HepG2 (cell line): ENCODE data around the gene CDC6. TPM values are rescaled to one million over a fixed set of nuclear protein-coding genes. Genes with fewer than 3 reads are reported as not detected.
A peak's percentile ranks its signal among the peaks of the same experiment; 100 is the strongest.

ENCODE experiments used
- ATF3 ChIP-seq: sonication (generic); formaldehyde crosslinking; IDR thresholded peaks from 2 replicates; pipeline ENCODE4 v1.4.0; 2020; ENCODE audit warnings: missing genetic modification reagents
- CAMTA2 ChIP-seq: sonication (generic); formaldehyde crosslinking; IDR thresholded peaks from 2 replicates; pipeline ENCODE4 v1.4.0; 2020; ENCODE audit warnings: mild to moderate bottlenecking, missing genetic modification reagents, borderline replicate concordance
- ELF1 ChIP-seq: sonication (generic); formaldehyde crosslinking; IDR thresholded peaks from 2 replicates; pipeline ENCODE4 v1.4.0; 2020; ENCODE audit warnings: missing genetic modification reagents
- GABPB1 ChIP-seq: IDR thresholded peaks from 2 replicates; pipeline ENCODE4 v1.6.1; 2016; ENCODE audit warnings: mild to moderate bottlenecking, missing genetic modification reagents, moderate library complexity, missing compliant biosample characterization
- HNRNPUL1 ChIP-seq: fragments of 200-400 bp; formaldehyde crosslinking; IDR thresholded peaks from 2 replicates; pipeline ENCODE4 v1.6.1; 2017; ENCODE audit warnings: low read depth, mild to moderate bottlenecking, low read length, moderate library complexity
- KMT2A ChIP-seq: sonication (generic); formaldehyde crosslinking; IDR thresholded peaks from 2 replicates; pipeline ENCODE4 v1.4.0; 2020; ENCODE audit warnings: missing genetic modification reagents
- LRRFIP1 ChIP-seq: sonication (generic); formaldehyde crosslinking; conservative IDR thresholded peaks from 2 replicates; pipeline ENCODE4 v1.4.0; 2020; ENCODE audit warnings: missing genetic modification reagents
- NFIB ChIP-seq: sonication (generic); formaldehyde crosslinking; IDR thresholded peaks from 2 replicates; pipeline ENCODE4 v1.9.0; 2021; ENCODE audit warnings: missing genetic modification reagents, mild to moderate bottlenecking, borderline replicate concordance
- PITX1 ChIP-seq: sonication (generic); formaldehyde crosslinking; IDR thresholded peaks from 2 replicates; pipeline ENCODE4 v1.5.1; 2020; ENCODE audit warnings: mild to moderate bottlenecking, missing genetic modification reagents
- PRPF4 ChIP-seq: fragments of 200-400 bp; formaldehyde crosslinking; IDR thresholded peaks from 2 replicates; pipeline ENCODE4 v1.6.1; 2016; ENCODE audit warnings: low read length, low read depth; ENCODE audit not compliant: poor library complexity, severe bottlenecking
- SKI ChIP-seq: fragments of 450-650 bp; IDR thresholded peaks from one replicate; pipeline ENCODE4 v1.6.1; 2018; ENCODE audit warnings: mild to moderate bottlenecking; ENCODE audit not compliant: partially characterized antibody
- SNAI1 ChIP-seq: sonication (generic); formaldehyde crosslinking; IDR thresholded peaks from 2 replicates; pipeline ENCODE4 v1.5.0; 2020; ENCODE audit warnings: mild to moderate bottlenecking, missing genetic modification reagents, borderline replicate concordance
- ZBTB7A ChIP-seq: sonication (generic); formaldehyde crosslinking; IDR thresholded peaks from 2 replicates; pipeline ENCODE4 v1.8.0; 2022; ENCODE audit warnings: mild to moderate bottlenecking, missing genetic modification reagents
- ZNF124 ChIP-seq: sonication (generic); formaldehyde crosslinking; IDR thresholded peaks from 2 replicates; pipeline ENCODE4 v1.4.0; 2020; ENCODE audit warnings: missing genetic modification reagents
- ZNF263 ChIP-seq: sonication (generic); formaldehyde crosslinking; IDR thresholded peaks from 2 replicates; pipeline ENCODE4 v1.4.0; 2020; ENCODE audit warnings: missing genetic modification reagents
- ZNF431 ChIP-seq: sonication (generic); formaldehyde crosslinking; IDR thresholded peaks from 2 replicates; pipeline ENCODE4 v1.9.0; 2022; ENCODE audit warnings: missing genetic modification reagents, low read depth, mild to moderate bottlenecking, borderline replicate concordance
- ZNF556 ChIP-seq: sonication (generic); formaldehyde crosslinking; IDR thresholded peaks from 2 replicates; pipeline ENCODE4 v1.4.0; 2020; ENCODE audit warnings: mild to moderate bottlenecking, missing genetic modification reagents, borderline replicate concordance
- ZNF609 ChIP-seq: sonication (generic); formaldehyde crosslinking; IDR thresholded peaks from 2 replicates; pipeline ENCODE4 v1.4.0; 2020; ENCODE audit warnings: mild to moderate bottlenecking, missing genetic modification reagents, borderline replicate concordance
- ZNF800 ChIP-seq: sonication (generic); formaldehyde crosslinking; IDR thresholded peaks from 2 replicates; pipeline ENCODE4 v1.4.0; 2020; ENCODE audit warnings: missing genetic modification reagents
- polyA plus RNA-seq, 8 experiments: library from polyadenylated mRNA; depleted of rRNA in 3 of 8; stranded (reverse) in 7 of 8; unstranded in 1 of 8; fragments of >200 nt; fragmentation: Illumina TruSeq in 4 of 8; extraction: Trizol in 4 of 8; gene quantifications; 2 replicates each; pipeline versions ENCODE4 v1.2.1 to v1.2.3, GENCODE V29; 2011 to 2016; ENCODE audit warnings: low read depth in 4 of 8, missing spikeins in 1 of 8, mixed read lengths in 1 of 8; ENCODE audit not compliant: insufficient read depth in 1 of 8
- total RNA-seq, 5 experiments: library from RNA; depleted of rRNA; stranded (reverse); fragments of >200 nt; fragmentation: Illumina TruSeq; extraction: Trizol; gene quantifications; 2 replicates each; pipeline ENCODE4 v1.2.3, GENCODE V29; 2016; ENCODE audit warnings: low read depth in 1 of 5

The CDC6 gene
- total and polyA plus RNA-seq, 2 of the 13 experiments (the other 11 are each of a cell fraction or from before 2014, with no cell fraction given), result 17.4 to 114 TPM

GRCh38 chr17:40287494-40288369 lies at the start of gene CDC6 (continued):
- TF ChIP-seq SKI (no peak), PITX1 (CRISPR knock-in tag) (peak; percentile 16; the same call in 1 of the 2 replicates), ATF3 (CRISPR knock-in tag) (peak; percentile 67), ZBTB7A (peak; percentile 57; the same call in 1 of the 2 replicates), ZNF800 (CRISPR knock-in tag) (no peak), ZNF124 (CRISPR knock-in tag) (peak; percentile 86), PRPF4 (no peak), LRRFIP1 (CRISPR knock-in tag) (peak; percentile 76; the same call in 1 of the 2 replicates), ZNF431 (CRISPR knock-in tag) (no peak), ZNF609 (CRISPR knock-in tag) (no peak; the same call in 1 of the 2 replicates), NFIB (CRISPR knock-in tag) (no peak), KMT2A (CRISPR knock-in tag) (peak; percentile 93), SNAI1 (no peak), ZNF263 (CRISPR knock-in tag) (peak; percentile 31; the same call in 1 of the 2 replicates), CAMTA2 (no peak; the same call in 1 of the 2 replicates), ZNF556 (CRISPR knock-in tag) (peak; percentile 52; the same call in 1 of the 2 replicates), ELF1 (CRISPR knock-in tag) (peak; percentile 75), HNRNPUL1 (no peak), GABPB1 (CRISPR knock-in tag) (peak; percentile 94)
